WTC11 (cell line): ENCODE data around the gene OTOG. TPM values are rescaled to one million over a fixed set of nuclear protein-coding genes. Genes with fewer than 3 reads are reported as not detected.

Source experiments
- ATAC-seq: fragments of 200-7000 bp; cut with Tn5 transposase; 2 replicates; pipeline ENCODE4 v1.10.0; 2021; ENCODE audit warnings: mild to moderate bottlenecking, moderate library complexity
- CTCF ChIA-PET: fragments of 300-600 bp; sonication (Branson Sonifier 250); formaldehyde crosslinking; loops from one replicate; lab custom pipeline; 2021; ENCODE audit warnings: antibody characterized with exemption; lab: Charles Lee
- POLR2A ChIA-PET: fragments of 350-600 bp; sonication (Branson Sonifier 250); formaldehyde crosslinking; loops from one replicate; lab custom pipeline; 2021; ENCODE audit warnings: antibody characterized with exemption; lab: Charles Lee
- DNase-seq: peaks from one replicate; pipeline ENCODE4 v3.0.0; 2021; ENCODE audit warnings: low spot score
- H3K27ac Mint-ChIP-seq: 2 replicates; pipeline ENCODE4 v1.8.0; 2021; ENCODE audit warnings: mixed read lengths
- H3K27me3 Mint-ChIP-seq: 2 replicates; pipeline ENCODE4 v1.8.0; 2021; ENCODE audit warnings: low read depth, mild to moderate bottlenecking, moderate library complexity, mixed read lengths
- H3K36me3 Mint-ChIP-seq: 2 replicates; pipeline ENCODE4 v1.8.0; 2021; ENCODE audit warnings: mixed read lengths
- H3K4me1 Mint-ChIP-seq: 2 replicates; pipeline ENCODE4 v1.8.0; 2022; ENCODE audit warnings: mixed read lengths
- H3K4me3 Mint-ChIP-seq: 2 replicates; pipeline ENCODE4 v1.8.0; 2021; ENCODE audit warnings: mild to moderate bottlenecking, moderate library complexity, mixed read lengths
- H3K9me3 Mint-ChIP-seq: 2 replicates; pipeline ENCODE4 v1.8.0; 2021; ENCODE audit warnings: mixed read lengths
- ATF3 ChIP-seq: sonication (generic); formaldehyde crosslinking; conservative IDR thresholded peaks from 2 replicates; pipeline ENCODE4 v1.8.1; 2022; ENCODE audit warnings: mild to moderate bottlenecking, missing genetic modification reagents
- CDX4 ChIP-seq: fragments of 250-450 bp; sonication (Bioruptor Pico); IDR thresholded peaks from 2 replicates; pipeline ENCODE4 v1.9.0; 2021; ENCODE audit warnings: moderate library complexity, mild to moderate bottlenecking, inconsistent platforms, borderline replicate concordance
- E2F4 ChIP-seq: sonication (generic); formaldehyde crosslinking; IDR thresholded peaks from 2 replicates; pipeline ENCODE4 v1.8.1; 2022; ENCODE audit warnings: low read depth, mild to moderate bottlenecking, moderate library complexity, missing genetic modification reagents, borderline replicate concordance
- ELF4 ChIP-seq: sonication (generic); formaldehyde crosslinking; IDR thresholded peaks from 2 replicates; pipeline ENCODE4 v1.8.1; 2022; ENCODE audit warnings: low read depth, mild to moderate bottlenecking, moderate library complexity, missing genetic modification reagents
- FOXK1 ChIP-seq: sonication (generic); formaldehyde crosslinking; IDR thresholded peaks from 2 replicates; pipeline ENCODE4 v1.8.0; 2022; ENCODE audit warnings: mild to moderate bottlenecking, moderate library complexity, missing genetic modification reagents
- GTF2I ChIP-seq: fragments of 250-450 bp; sonication (Bioruptor Pico); conservative IDR thresholded peaks from 2 replicates; pipeline ENCODE4 v1.4.0; 2021; ENCODE audit warnings: mild to moderate bottlenecking
- KAT7 ChIP-seq: sonication (generic); formaldehyde crosslinking; IDR thresholded peaks from 2 replicates; pipeline ENCODE4 v1.8.1; 2023; ENCODE audit warnings: missing genetic modification reagents, mild to moderate bottlenecking, borderline replicate concordance
- OVOL2 ChIP-seq: fragments of 250-450 bp; sonication (Bioruptor Pico); IDR thresholded peaks from 2 replicates; pipeline ENCODE4 v1.9.0; 2021; ENCODE audit warnings: mild to moderate bottlenecking, borderline replicate concordance
- TCF7 ChIP-seq: sonication (generic); formaldehyde crosslinking; IDR thresholded peaks from 2 replicates; pipeline ENCODE4 v1.8.0; 2022; ENCODE audit warnings: mild to moderate bottlenecking, low read depth, missing genetic modification reagents, moderate library complexity
- TEAD1 ChIP-seq: sonication (generic); formaldehyde crosslinking; IDR thresholded peaks from 2 replicates; pipeline ENCODE4 v1.8.0; 2022; ENCODE audit warnings: mild to moderate bottlenecking, missing genetic modification reagents
- TEAD4 ChIP-seq: sonication (generic); formaldehyde crosslinking; IDR thresholded peaks from 2 replicates; pipeline ENCODE4 v1.8.0; 2022; ENCODE audit warnings: mild to moderate bottlenecking, missing genetic modification reagents
- USF1 ChIP-seq: sonication (generic); formaldehyde crosslinking; IDR thresholded peaks from 2 replicates; pipeline ENCODE4 v1.8.0; 2022; ENCODE audit warnings: mild to moderate bottlenecking, missing genetic modification reagents
- ZNF281 ChIP-seq: sonication (generic); formaldehyde crosslinking; IDR thresholded peaks from 2 replicates; pipeline ENCODE4 v1.8.0; 2023; ENCODE audit warnings: mild to moderate bottlenecking, missing genetic modification reagents
- ZNF396 ChIP-seq: fragments of 250-450 bp; sonication (Bioruptor Pico); IDR thresholded peaks from 2 replicates; pipeline ENCODE4 v1.8.0; 2021; ENCODE audit warnings: mild to moderate bottlenecking, moderate library complexity, borderline replicate concordance
- ZNF423 ChIP-seq: fragments of 250-450 bp; sonication (Bioruptor Pico); IDR thresholded peaks from 2 replicates; pipeline ENCODE4 v2.1.2; 2022; ENCODE audit warnings: mild to moderate bottlenecking, moderate library complexity
- ZNF512 ChIP-seq: sonication (generic); formaldehyde crosslinking; IDR thresholded peaks from 2 replicates; pipeline ENCODE4 v1.8.1; 2022; ENCODE audit warnings: missing genetic modification reagents, borderline replicate concordance
- ZSCAN18 ChIP-seq: fragments of 250-450 bp; sonication (Bioruptor Pico); IDR thresholded peaks from 2 replicates; pipeline ENCODE4 v2.1.2; 2022; ENCODE audit warnings: mild to moderate bottlenecking, moderate library complexity
- total RNA-seq: library from RNA; stranded (reverse); gene quantifications from 3 replicates; pipeline ENCODE4 v1.2.3, GENCODE V29; 2021

Gene OTOG
- total RNA-seq, 1 experiment from 2014 or later, result 1.4 TPM

GRCh38 chr11:17519061-17519885, 27.8 kb upstream of the OTOG start (continued):
- TF ChIP-seq E2F4 (CRISPR knock-in tag) (no peak), ZSCAN18 (CRISPR knock-in tag) (no peak)

GRCh38 chr11:17521106-17521900, 25.8 kb upstream of the OTOG start:
- DNase-seq (no peak), ATAC-seq (no peak)
- H3K4me1 Mint-ChIP-seq, result peaks cover 30% of the 10 kb centered on the region
- no peaks in the 10 kb centered on the region; the same call in 1 of the 2 replicates for H3K27me3 Mint-ChIP-seq
- ChIA-PET POLR2A (no interaction called here), CTCF (interaction anchor here (1.1 to 3.1 kb wide), 3 partner anchors 26 to 133 kb away, joined by 3 to 18 read pairs (median 4); partner anchors contain the start of genes KCNJ11 and OTOG)
- no peak overlapping the region for H3K4me3 Mint-ChIP-seq
- H3K9me3 Mint-ChIP-seq, result no peaks in the 10 kb centered on the region
- H3K27ac Mint-ChIP-seq, result no peak overlapping the region
- H3K36me3 Mint-ChIP-seq, result peaks cover 3% of the 10 kb centered on the region
- TF ChIP-seq OVOL2 (CRISPR knock-in tag) (no peak), ZNF512 (CRISPR knock-in tag) (no peak), TEAD4 (CRISPR knock-in tag) (no peak), TCF7 (CRISPR knock-in tag) (no peak), KAT7 (no peak), ZNF396 (no peak), TEAD1 (no peak), ZSCAN18 (CRISPR knock-in tag) (no peak), USF1 (CRISPR knock-in tag) (no peak), ZNF281 (no peak), ZNF423 (CRISPR knock-in tag) (no peak), E2F4 (CRISPR knock-in tag) (no peak), ATF3 (CRISPR knock-in tag) (no peak), FOXK1 (CRISPR knock-in tag) (no peak), CDX4 (CRISPR knock-in tag) (no peak), GTF2I (CRISPR knock-in tag) (no peak), ELF4 (CRISPR knock-in tag) (no peak)
